A549 (cell line): ENCODE measurements around the gene LIPT2. TPM values are rescaled to one million over a fixed set of nuclear protein-coding genes. Genes with fewer than 3 reads are reported as not detected.

Experiments
- ATAC-seq, 2 experiments: fragments of 200-7000 bp in 1 of 2; fragments of >200 bp in 1 of 2; cut with Nextera tagmentation in 1 of 2; cut with Tn5 transposase in 1 of 2; 3 replicates each; pipeline versions ENCODE4 v1.8.0 to v1.9.1; 2018 to 2020; ENCODE audit warnings: mild to moderate bottlenecking in 1 of 2, moderate library complexity in 1 of 2
- CTCF ChIA-PET: fragments of 300-600 bp; sonication (Branson Sonifier 250); formaldehyde crosslinking; extraction: SDS; loops from one replicate; lab custom pipeline; 2021; ENCODE audit warnings: antibody characterized with exemption, inconsistent platforms; lab: Yijun Ruan, JAX
- POLR2A ChIA-PET: fragments of 350-600 bp; formaldehyde crosslinking; extraction: SDS; loops from one replicate; lab custom pipeline; 2021; ENCODE audit warnings: antibody characterized with exemption, inconsistent platforms; lab: Yijun Ruan, JAX
- DNase-seq, 2 experiments: peaks; one replicate each; pipeline versions ENCODE4 v3.0.0 to v3.0.0-alpha.2; 2011 to 2016; ENCODE audit warnings: low read depth in 1 of 2, low spot score in 1 of 2
- FAIRE-seq: peaks from 2 replicates; lab custom pipeline; 2011; peaks lifted over from hg19 to GRCh38; lab: Jason Lieb, UNC
- H3K27ac ChIP-seq, 2 experiments: fragments of >200 bp; sonication (Bioruptor Twin); formaldehyde crosslinking; 3 replicates each; pipeline ENCODE4 v1.5.1; 2016 to 2017
- H3K4me1 ChIP-seq: fragments of >200 bp; sonication (Bioruptor Twin); formaldehyde crosslinking; 3 replicates; pipeline ENCODE4 v1.6.1; 2016
- H3K4me2 ChIP-seq: fragments of >200 bp; sonication (Bioruptor Twin); formaldehyde crosslinking; 3 replicates; pipeline ENCODE4 v1.6.1; 2016
- H3K4me3 ChIP-seq: fragments of >200 bp; sonication (Bioruptor Twin); formaldehyde crosslinking; 3 replicates; pipeline ENCODE4 v1.5.1; 2016
- H3K9me3 ChIP-seq: fragments of >200 bp; sonication (Bioruptor Twin); formaldehyde crosslinking; 3 replicates; pipeline ENCODE4 v1.6.1; 2016
- CHD2 ChIP-seq: fragments of 150-350 bp; IDR thresholded peaks from 2 replicates; pipeline ENCODE4 v1.6.1; 2014; ENCODE audit warnings: low read length; ENCODE audit not compliant: partially characterized antibody
- HDAC2 ChIP-seq: fragments of 200-600 bp; sonication (generic); IDR thresholded peaks from 2 replicates; pipeline ENCODE4 v1.6.1; 2016
- MAZ ChIP-seq: fragments of 150-350 bp; IDR thresholded peaks from 2 replicates; pipeline ENCODE4 v1.6.1; 2014; ENCODE audit warnings: antibody characterized with exemption, low read depth, low read length, borderline replicate concordance
- RFX5 ChIP-seq: fragments of 450-650 bp; IDR thresholded peaks from 2 replicates; pipeline ENCODE4 v1.7.1; 2014; ENCODE audit warnings: antibody characterized with exemption, mild to moderate bottlenecking, moderate library complexity
- ZNF302 ChIP-seq: fragments of 250-450 bp; sonication (Bioruptor Pico); IDR thresholded peaks from 2 replicates; pipeline ENCODE4 v1.9.0; 2021; ENCODE audit warnings: inconsistent platforms, mild to moderate bottlenecking, moderate library complexity
- WGBS: methylation state at CpG from one replicate; pipeline ENCODE4 v1.1.6; 2017; ENCODE audit errors: missing lambda C conversion rate; 5-methylcytosine and 5-hydroxymethylcytosine counted together
- polyA plus RNA-seq, 4 experiments: library from polyadenylated mRNA; depleted of rRNA in 3 of 4; stranded (reverse); fragments of >200 nt; fragmentation: RNase III in 1 of 4; extraction: RNeasy Plus Mini Kit Qiagen cat#74134 plus additional on column Dnase treatment in 1 of 4; gene quantifications; 2 replicates in 3 of 4; 3 replicates in 1 of 4; pipeline ENCODE4 v1.2.3, GENCODE V29; 2011 to 2017
- TF ChIP-seq, protein P1 (sequence below): fragments of 200-600 bp; sonication (generic); IDR thresholded peaks from 2 replicates; pipeline ENCODE4 v1.6.1; 2016; ENCODE audit warnings: antibody characterized with exemption, mild to moderate bottlenecking, moderate library complexity
- TF ChIP-seq, protein P2 (sequence below): IDR thresholded peaks from 2 replicates; pipeline ENCODE4 v1.6.1; 2012; ENCODE audit warnings: low read depth, borderline replicate concordance
- TF ChIP-seq, protein P3 (sequence below): fragments of 450-650 bp; IDR thresholded peaks from 2 replicates; pipeline ENCODE4 v1.6.1; 2014; ENCODE audit warnings: antibody characterized with exemption

The LIPT2 gene
- polyA plus RNA-seq, 2 of the 4 experiments (the other 2 are of a cell fraction): 4.8 to 9.8 TPM

DNA sequence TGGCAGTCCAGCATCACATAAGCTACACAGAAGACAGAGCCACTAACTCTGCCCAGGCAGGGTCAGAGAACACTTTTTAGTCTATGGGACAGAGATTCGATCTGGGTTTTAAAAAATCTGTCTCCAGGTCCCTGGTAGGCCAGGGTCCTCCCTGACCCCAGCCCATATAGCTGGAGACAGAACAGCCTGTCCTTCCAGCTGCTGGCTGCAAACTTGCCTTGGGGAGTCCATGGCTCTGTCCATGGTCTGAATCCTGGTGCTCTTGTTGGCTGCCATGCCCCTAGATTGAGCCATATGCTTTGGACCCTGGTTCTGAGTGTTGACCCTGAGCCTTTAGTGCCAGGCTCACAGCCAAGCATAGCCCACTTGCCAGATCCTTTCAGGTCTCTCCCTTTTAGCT, 13.3 kb upstream of the LIPT2 start:
- DNase-seq (no peak), ATAC-seq (no peak), FAIRE-seq (no peak)
- no peak overlapping the region for H3K4me2 ChIP-seq
- WGBS: 31% methylated on average over 1 of the region's 1 CpG
- H3K9me3 ChIP-seq: peaks cover 11% of the 10 kb centered on the region; the same call in 2 of the 3 replicates
- POLR2A ChIA-PET: interaction anchor here (4.2 kb wide), 1 partner anchor 13 kb away, joined by 68 read pairs; the partner anchor contains the start of gene LIPT2
- H3K4me1 ChIP-seq: peaks cover 15% of the 10 kb centered on the region
- TF ChIP-seq HDAC2 (no peak), MAZ (no peak), ZNF302 (CRISPR knock-in tag) (no peak)
- TF ChIP-seq, protein P1, sequence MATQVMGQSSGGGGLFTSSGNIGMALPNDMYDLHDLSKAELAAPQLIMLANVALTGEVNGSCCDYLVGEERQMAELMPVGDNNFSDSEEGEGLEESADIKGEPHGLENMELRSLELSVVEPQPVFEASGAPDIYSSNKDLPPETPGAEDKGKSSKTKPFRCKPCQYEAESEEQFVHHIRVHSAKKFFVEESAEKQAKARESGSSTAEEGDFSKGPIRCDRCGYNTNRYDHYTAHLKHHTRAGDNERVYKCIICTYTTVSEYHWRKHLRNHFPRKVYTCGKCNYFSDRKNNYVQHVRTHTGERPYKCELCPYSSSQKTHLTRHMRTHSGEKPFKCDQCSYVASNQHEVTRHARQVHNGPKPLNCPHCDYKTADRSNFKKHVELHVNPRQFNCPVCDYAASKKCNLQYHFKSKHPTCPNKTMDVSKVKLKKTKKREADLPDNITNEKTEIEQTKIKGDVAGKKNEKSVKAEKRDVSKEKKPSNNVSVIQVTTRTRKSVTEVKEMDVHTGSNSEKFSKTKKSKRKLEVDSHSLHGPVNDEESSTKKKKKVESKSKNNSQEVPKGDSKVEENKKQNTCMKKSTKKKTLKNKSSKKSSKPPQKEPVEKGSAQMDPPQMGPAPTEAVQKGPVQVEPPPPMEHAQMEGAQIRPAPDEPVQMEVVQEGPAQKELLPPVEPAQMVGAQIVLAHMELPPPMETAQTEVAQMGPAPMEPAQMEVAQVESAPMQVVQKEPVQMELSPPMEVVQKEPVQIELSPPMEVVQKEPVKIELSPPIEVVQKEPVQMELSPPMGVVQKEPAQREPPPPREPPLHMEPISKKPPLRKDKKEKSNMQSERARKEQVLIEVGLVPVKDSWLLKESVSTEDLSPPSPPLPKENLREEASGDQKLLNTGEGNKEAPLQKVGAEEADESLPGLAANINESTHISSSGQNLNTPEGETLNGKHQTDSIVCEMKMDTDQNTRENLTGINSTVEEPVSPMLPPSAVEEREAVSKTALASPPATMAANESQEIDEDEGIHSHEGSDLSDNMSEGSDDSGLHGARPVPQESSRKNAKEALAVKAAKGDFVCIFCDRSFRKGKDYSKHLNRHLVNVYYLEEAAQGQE: peak; percentile 77
- H3K4me3 ChIP-seq: no peak overlapping the region
- CTCF ChIA-PET: interaction anchor here (1.8 kb wide), 1 partner anchor 57 kb away, joined by 3 read pairs; no protein-coding TSS in a partner anchor
- no peak overlapping the region for H3K27ac ChIP-seq

DNA sequence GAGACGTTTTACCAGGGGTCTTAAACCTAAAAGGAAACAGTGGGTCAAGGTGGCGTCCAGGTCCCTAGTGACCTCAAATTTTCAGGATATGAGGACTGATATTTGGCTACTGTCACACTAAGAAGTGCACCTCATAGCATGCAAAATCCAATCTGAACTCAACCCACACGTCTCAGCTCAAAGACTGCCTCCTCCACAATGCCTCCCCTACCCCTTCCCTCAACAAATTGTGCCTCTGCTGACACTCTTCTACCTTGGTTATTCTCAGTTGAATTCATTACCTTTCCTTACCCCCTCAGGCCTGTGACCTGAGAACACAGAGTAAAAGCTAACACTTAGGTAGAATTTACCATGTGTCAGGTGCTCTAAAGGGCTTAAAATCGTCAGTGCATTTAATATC, 12.4 kb upstream of the LIPT2 start:
- peak overlapping the region; percentile 70 to 82; a peak in 4 of 6 replicates for H3K27ac ChIP-seq
- ChIA-PET CTCF (interaction anchor here (0.7 to 1.5 kb wide), 4 partner anchors 28 to 64 kb away, joined by 3 to 4 read pairs (median 3); no protein-coding TSS in a partner anchor), POLR2A (interaction anchor here (4.2 kb wide), 1 partner anchor 12 kb away, joined by 68 read pairs; the partner anchor contains the start of gene LIPT2)
- H3K9me3 ChIP-seq: peaks cover 11% of the 10 kb centered on the region; the same call in 2 of the 3 replicates
- H3K4me2 ChIP-seq: no peak overlapping the region; the same call in 2 of the 3 replicates
- ATAC-seq (no peak), FAIRE-seq (no peak), DNase-seq (no peak)
- 82% methylated on average over 4 of the region's 4 CpGs for WGBS
- H3K4me3 ChIP-seq: no peak overlapping the region
- peaks cover 15% of the 10 kb centered on the region for H3K4me1 ChIP-seq
- TF ChIP-seq, protein P1: no peak
- no peak for TF ChIP-seq CHD2
- no peak for TF ChIP-seq RFX5
- TF ChIP-seq, protein P2, sequence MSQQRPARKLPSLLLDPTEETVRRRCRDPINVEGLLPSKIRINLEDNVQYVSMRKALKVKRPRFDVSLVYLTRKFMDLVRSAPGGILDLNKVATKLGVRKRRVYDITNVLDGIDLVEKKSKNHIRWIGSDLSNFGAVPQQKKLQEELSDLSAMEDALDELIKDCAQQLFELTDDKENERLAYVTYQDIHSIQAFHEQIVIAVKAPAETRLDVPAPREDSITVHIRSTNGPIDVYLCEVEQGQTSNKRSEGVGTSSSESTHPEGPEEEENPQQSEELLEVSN: no peak

DNA sequence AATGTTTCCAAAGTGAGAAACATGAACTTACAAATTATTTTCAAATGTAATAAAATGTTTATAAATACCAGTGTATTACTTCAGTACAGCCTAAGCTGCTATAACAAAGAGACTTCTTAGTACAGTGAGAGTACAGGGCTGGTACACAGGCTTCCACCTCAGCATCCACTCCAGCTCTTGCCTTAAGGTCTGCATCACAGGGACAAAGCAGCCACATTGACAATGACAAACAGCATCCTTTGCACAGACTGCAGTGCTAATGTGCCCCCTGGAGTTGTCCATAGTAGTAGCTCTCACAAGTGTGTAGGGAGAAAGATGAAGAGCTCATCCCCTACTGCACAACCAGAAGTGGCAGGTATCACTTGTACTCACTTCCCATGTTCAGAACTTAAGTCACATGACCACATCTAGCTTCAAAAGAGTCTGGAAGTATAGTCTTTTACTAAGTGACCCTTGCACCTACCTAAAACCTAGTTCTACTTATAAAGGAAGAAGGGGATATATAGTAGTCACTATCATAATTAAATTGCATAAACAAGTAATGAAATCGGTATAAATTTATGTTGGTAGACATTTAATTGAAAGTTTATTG, 10.7 kb upstream of the LIPT2 start:
- ATAC-seq: peak in 1 of 2 experiments; percentile 50; a peak in 3 of 6 replicates
- H3K4me1 ChIP-seq: peaks cover 15% of the 10 kb centered on the region
- peaks cover 11% of the 10 kb centered on the region; the same call in 2 of the 3 replicates for H3K9me3 ChIP-seq
- 67% methylated on average over 1 of the region's 1 CpG for WGBS
- peak overlapping the region; percentile 56 for H3K4me2 ChIP-seq
- ChIA-PET POLR2A (interaction anchor here (4.2 kb wide), 1 partner anchor 10 kb away, joined by 68 read pairs; the partner anchor contains the start of gene LIPT2), CTCF (interaction anchor here (0.6 to 1.1 kb wide), 5 partner anchors 10 to 54 kb away, joined by 3 to 5 read pairs (median 3); partner anchors contain the start of gene LIPT2)
- no peak for FAIRE-seq
- peak in 1 of 2 experiments; percentile 28 for DNase-seq
- peak overlapping the region; percentile 70 to 82 for H3K27ac ChIP-seq
- no peak overlapping the region for H3K4me3 ChIP-seq
- TF ChIP-seq, protein P3, sequence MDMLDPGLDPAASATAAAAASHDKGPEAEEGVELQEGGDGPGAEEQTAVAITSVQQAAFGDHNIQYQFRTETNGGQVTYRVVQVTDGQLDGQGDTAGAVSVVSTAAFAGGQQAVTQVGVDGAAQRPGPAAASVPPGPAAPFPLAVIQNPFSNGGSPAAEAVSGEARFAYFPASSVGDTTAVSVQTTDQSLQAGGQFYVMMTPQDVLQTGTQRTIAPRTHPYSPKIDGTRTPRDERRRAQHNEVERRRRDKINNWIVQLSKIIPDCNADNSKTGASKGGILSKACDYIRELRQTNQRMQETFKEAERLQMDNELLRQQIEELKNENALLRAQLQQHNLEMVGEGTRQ: peak; percentile 36; the same call in 1 of the 2 replicates
- TF ChIP-seq, protein P2: no peak
